Neuronal stem cell (in vitro differentiated cells): ENCODE data around the gene ADM2.
A peak's percentile ranks its signal among the peaks of the same experiment; 100 is the strongest.

ENCODE experiments used
- DNase-seq: peaks from one replicate; pipeline ENCODE4 v3.0.0-alpha.2; 2013; ENCODE audit warnings: low spot score
- H2AFZ ChIP-seq: one replicate; pipeline ENCODE4 v1.6.1; 2013; ENCODE audit warnings: mild to moderate bottlenecking, low read length, inconsistent platforms
- H2AK5ac ChIP-seq: 2 replicates; pipeline ENCODE4 v1.6.1; 2013; ENCODE audit warnings: low read depth, mild to moderate bottlenecking, inconsistent platforms, low read length, moderate library complexity, mixed read lengths
- H2BK120ac ChIP-seq: 2 replicates; pipeline ENCODE4 v1.6.1; 2013; ENCODE audit warnings: low read depth, mild to moderate bottlenecking, inconsistent platforms, low read length, moderate library complexity, mixed read lengths
- H2BK12ac ChIP-seq: one replicate; pipeline ENCODE4 v1.6.1; 2013; ENCODE audit warnings: low read length, inconsistent platforms
- H2BK15ac ChIP-seq: 2 replicates; pipeline ENCODE4 v1.6.1; 2013; ENCODE audit warnings: mild to moderate bottlenecking, low read length, inconsistent platforms, mixed read lengths
- H2BK5ac ChIP-seq: one replicate; pipeline ENCODE4 v1.6.1; 2013; ENCODE audit warnings: inconsistent platforms, mild to moderate bottlenecking, low read length, moderate library complexity
- H3K14ac ChIP-seq: one replicate; pipeline ENCODE4 v1.6.1; 2013; ENCODE audit warnings: low read length, inconsistent platforms
- H3K18ac ChIP-seq: 2 replicates; pipeline ENCODE4 v1.6.1; 2013; ENCODE audit warnings: low read length, inconsistent platforms
- H3K23ac ChIP-seq: 2 replicates; pipeline ENCODE4 v1.6.1; 2013; ENCODE audit warnings: low read depth, mild to moderate bottlenecking, mixed read lengths, low read length, inconsistent platforms; ENCODE audit not compliant: poor library complexity
- H3K27ac ChIP-seq: replicated peaks from 3 replicates; pipeline ENCODE4 v1.5.1; 2013; ENCODE audit warnings: low read length, inconsistent platforms
- H3K27me3 ChIP-seq, 3 experiments: 2 replicates each; pipeline ENCODE4 v1.6.1; 2013; ENCODE audit warnings: low read length in 3 of 3, mild to moderate bottlenecking in 2 of 3, inconsistent platforms in 1 of 3, low read depth in 1 of 3, mixed read lengths in 1 of 3, moderate library complexity in 1 of 3; ENCODE audit not compliant: control insufficient read depth in 3 of 3, insufficient read depth in 3 of 3
- H3K36me3 ChIP-seq, 2 donors: replicated peaks in 1 of 2; 2 replicates each; pipeline ENCODE4 v1.6.1; 2013; ENCODE audit warnings: low read length in 2 of 2; ENCODE audit not compliant: control insufficient read depth in 2 of 2, insufficient read depth in 2 of 2
- H3K4ac ChIP-seq: 2 replicates; pipeline ENCODE4 v1.6.1; 2013; ENCODE audit warnings: inconsistent platforms, mild to moderate bottlenecking, low read length, moderate library complexity
- H3K4me1 ChIP-seq, 2 donors: 1 replicate in 1 of 2; 2 replicates in 1 of 2; pipeline ENCODE4 v1.6.1; 2013; ENCODE audit warnings: low read length in 2 of 2, low read depth in 1 of 2; ENCODE audit not compliant: control insufficient read depth in 2 of 2, insufficient read depth in 1 of 2
- H3K4me2 ChIP-seq: one replicate; pipeline ENCODE4 v1.6.1; 2013; ENCODE audit warnings: mild to moderate bottlenecking, low read length, inconsistent platforms; ENCODE audit not compliant: insufficient read depth, poor library complexity, severe bottlenecking
- H3K4me3 ChIP-seq, 2 donors: 2 replicates each; pipeline ENCODE4 v1.5.1; 2013; ENCODE audit warnings: low read length in 2 of 2, mild to moderate bottlenecking in 2 of 2, inconsistent platforms in 1 of 2, moderate library complexity in 1 of 2
- H3K79me1 ChIP-seq: one replicate; pipeline ENCODE4 v1.6.1; 2013; ENCODE audit warnings: low read depth, mild to moderate bottlenecking, inconsistent platforms, low read length, moderate library complexity
- H3K9ac ChIP-seq: one replicate; pipeline ENCODE4 v1.6.1; 2013; ENCODE audit warnings: mild to moderate bottlenecking, low read depth, low read length, inconsistent platforms; ENCODE audit not compliant: poor library complexity
- H3K9me3 ChIP-seq, 2 donors: replicated peaks in 1 of 2; 2 replicates each; pipeline versions ENCODE3 to v1.6.1; 2013; ENCODE audit warnings: low read length in 2 of 2, mild to moderate bottlenecking in 2 of 2, inconsistent platforms in 1 of 2, low read depth in 1 of 2, mixed read lengths in 1 of 2, moderate library complexity in 1 of 2; ENCODE audit not compliant: control insufficient read depth in 2 of 2, insufficient read depth in 1 of 2
- H4K8ac ChIP-seq: one replicate; pipeline ENCODE4 v1.6.1; 2013; ENCODE audit warnings: low read depth, mild to moderate bottlenecking, inconsistent platforms, low read length, moderate library complexity
- H4K91ac ChIP-seq: one replicate; pipeline ENCODE4 v1.6.1; 2013; ENCODE audit warnings: low read length, low read depth, mild to moderate bottlenecking, inconsistent platforms; ENCODE audit not compliant: poor library complexity
- WGBS, 2 donors: extraction: QIAGEN DNeasy Blood & Tissue Kit; methylation state at CpG; one replicate each; pipeline ENCODE4 v1.1.7; 2013; ENCODE audit warnings: missing lambda C conversion rate in 2 of 2, mixed read lengths in 1 of 2; ENCODE audit not compliant: insufficient read length in 2 of 2, insufficient replicate concordance in 1 of 2; ENCODE audit errors: extremely low coverage in 2 of 2; 5-methylcytosine and 5-hydroxymethylcytosine counted together

The ADM2 gene

DNA sequence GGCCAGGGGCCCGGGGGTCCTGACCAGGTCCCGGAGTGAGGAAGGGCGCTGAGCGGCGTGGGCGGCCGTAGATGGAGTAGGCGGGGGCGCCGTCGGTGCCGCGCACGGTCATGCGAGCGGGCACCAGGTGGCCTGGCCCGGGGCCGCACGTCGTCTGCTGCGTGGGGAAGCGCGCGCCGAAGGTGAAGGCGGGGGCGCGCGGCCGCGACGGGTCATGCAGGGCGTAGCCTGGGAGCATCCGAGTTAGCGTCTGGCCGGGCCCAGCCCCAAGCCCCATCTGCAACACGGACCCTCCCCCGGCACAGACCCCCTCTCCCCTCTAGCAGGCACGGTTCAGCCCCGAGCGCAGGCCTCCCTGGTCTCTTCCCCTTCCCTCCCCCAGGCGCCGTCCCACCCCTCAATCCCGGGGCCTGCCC, 50.2 kb downstream of the ADM2 start:
- H3K4me3 ChIP-seq, result peak overlapping the region; percentile 55 to 82
- peaks cover 8 to 21% of the 10 kb centered on the region in 2 donors for H3K9me3 ChIP-seq
- H3K23ac ChIP-seq, result peak overlapping the region; percentile 99
- H3K4me2 ChIP-seq, result peak overlapping the region; percentile 89
- H3K4me1 ChIP-seq, result peaks cover 12 to 17% of the 10 kb centered on the region in 2 donors
- DNase-seq, result no peak
- H3K14ac ChIP-seq, result peak overlapping the region; percentile 94
- H4K8ac ChIP-seq, result peak overlapping the region; percentile 65
- H3K18ac ChIP-seq, result peak overlapping the region; percentile 98
- H2AK5ac ChIP-seq, result peak overlapping the region; percentile 99
- peak overlapping the region; percentile 82 for H2BK5ac ChIP-seq
- H3K79me1 ChIP-seq, result peaks cover 4% of the 10 kb centered on the region
- WGBS, 2 donors, result no CpG with 5 or more reads among the region's 44 CpGs
- H2BK120ac ChIP-seq, result no peak overlapping the region
- H3K9ac ChIP-seq, result peak overlapping the region; percentile 84
- H3K4ac ChIP-seq, result no peak overlapping the region
- H4K91ac ChIP-seq, result no peak overlapping the region
- H3K36me3 ChIP-seq, result no peaks in the 10 kb centered on the region
- peak overlapping the region; percentile 97 for H2BK15ac ChIP-seq
- no peak overlapping the region for H3K27ac ChIP-seq
- H3K27me3 ChIP-seq, result peaks cover 14 to 35% (median 14%) of the 10 kb centered on the region in 3 experiments
- H2AFZ ChIP-seq, result peak overlapping the region; percentile 96
- H2BK12ac ChIP-seq, result peak overlapping the region; percentile 84

DNA sequence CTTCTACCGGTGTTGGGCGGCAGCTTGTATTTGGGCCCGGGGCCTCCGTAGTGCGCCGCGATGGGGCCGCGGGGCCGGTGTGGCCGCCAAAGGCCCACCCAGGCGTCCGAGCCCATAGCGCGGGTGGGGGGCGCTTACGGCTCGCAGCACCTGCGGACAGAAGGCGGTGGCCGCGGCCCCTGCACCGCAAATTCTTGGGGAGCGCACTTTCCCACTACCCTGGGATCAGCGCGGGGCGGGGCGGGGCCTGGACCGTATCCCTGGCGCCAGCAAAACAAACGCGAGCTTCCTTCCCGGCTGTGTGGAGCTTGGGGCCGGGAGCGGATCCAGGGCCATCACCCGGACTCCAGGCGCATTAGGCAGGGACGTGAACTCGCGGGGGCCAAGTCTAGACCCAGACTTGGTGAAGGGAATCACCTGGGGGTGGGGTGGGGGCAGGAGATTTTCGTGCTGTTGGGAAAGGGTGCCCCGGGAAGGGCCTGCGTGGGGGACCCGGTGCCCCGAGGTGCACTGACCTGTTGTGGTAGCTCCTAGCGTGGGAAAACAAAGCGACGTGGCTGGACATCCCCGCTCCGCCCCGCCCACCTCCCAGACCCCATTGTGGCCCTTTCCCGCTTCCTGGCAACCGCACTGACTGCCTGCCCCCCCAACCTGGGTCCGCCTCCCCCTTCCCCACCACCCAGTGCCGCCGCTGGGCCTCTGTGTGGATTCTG, 50.8 kb downstream of the ADM2 start:
- peak overlapping the region; percentile 21 for H3K14ac ChIP-seq
- H3K23ac ChIP-seq, result peak overlapping the region; percentile 73
- no peak for DNase-seq
- H4K8ac ChIP-seq, result peak overlapping the region; percentile 65
- no peak overlapping the region for H3K27ac ChIP-seq
- no CpG with 5 or more reads among the region's 56 CpGs for WGBS, 2 donors
- peak overlapping the region; percentile 97 for H2BK15ac ChIP-seq
- no peaks in the 10 kb centered on the region for H3K36me3 ChIP-seq
- H3K4me1 ChIP-seq, result peaks cover 7 to 12% of the 10 kb centered on the region in 2 donors
- H3K18ac ChIP-seq, result peak overlapping the region; percentile 98
- no peaks in the 10 kb centered on the region for H3K79me1 ChIP-seq
- H4K91ac ChIP-seq, result no peak overlapping the region
- H3K9me3 ChIP-seq, result peaks cover 8 to 21% of the 10 kb centered on the region in 2 donors
- H2BK5ac ChIP-seq, result peak overlapping the region; percentile 82
- H3K9ac ChIP-seq, result peak overlapping the region; percentile 92
- no peak overlapping the region for H2BK12ac ChIP-seq
- H3K27me3 ChIP-seq, result peaks cover 14 to 35% (median 14%) of the 10 kb centered on the region in 3 experiments
- peak overlapping the region; percentile 99 for H2AK5ac ChIP-seq
- peak overlapping the region; percentile 53 for H3K4ac ChIP-seq
- H3K4me2 ChIP-seq, result peak overlapping the region; percentile 89
- peak overlapping the region; percentile 55 to 82 for H3K4me3 ChIP-seq
- H2BK120ac ChIP-seq, result no peak overlapping the region
- H2AFZ ChIP-seq, result peak overlapping the region; percentile 96

- WGBS, 2 donors, result no CpG with 5 or more reads among the region's 19 CpGs
- H3K14ac ChIP-seq, result no peak overlapping the region
- peak overlapping the region; percentile 96 for H2AFZ ChIP-seq
- no peak overlapping the region for H2BK15ac ChIP-seq
- peak overlapping the region in 1 of 2 donors; percentile 55 for H3K4me3 ChIP-seq
- H3K4me1 ChIP-seq, result peaks cover 7 to 9% of the 10 kb centered on the region in 2 donors
- no peaks in the 10 kb centered on the region for H3K36me3 ChIP-seq
- H4K91ac ChIP-seq, result no peak overlapping the region
- no peak overlapping the region for H2AK5ac ChIP-seq
- H2BK12ac ChIP-seq, result no peak overlapping the region
- H3K18ac ChIP-seq, result no peak overlapping the region
- H2BK5ac ChIP-seq, result no peak overlapping the region
- H2BK120ac ChIP-seq, result no peak overlapping the region
- no peak overlapping the region for H3K9ac ChIP-seq
- H3K4me2 ChIP-seq, result no peak overlapping the region
- peaks cover 14 to 35% (median 14%) of the 10 kb centered on the region in 3 experiments for H3K27me3 ChIP-seq
- no peak overlapping the region for H3K4ac ChIP-seq
- no peak overlapping the region for H3K27ac ChIP-seq
- H4K8ac ChIP-seq, result no peak overlapping the region
- H3K9me3 ChIP-seq, result peaks cover 8 to 21% of the 10 kb centered on the region in 2 donors
- H3K23ac ChIP-seq, result no peak overlapping the region
- H3K79me1 ChIP-seq, result no peaks in the 10 kb centered on the region
- DNase-seq, result no peak
Measured at GRCh38 chr22:50532824-50533796, 51.8 kb downstream of the ADM2 start.
